Smooth muscle cell (in vitro differentiated cells): ENCODE data around the gene BANP. TPM values are rescaled to one million over a fixed set of nuclear protein-coding genes. Genes with fewer than 3 reads are reported as not detected.

Experiments used
- DNase-seq: peaks from one replicate; lab custom pipeline; 2025; ENCODE audit not compliant: unreplicated experiment; lab: John Stamatoyannopoulos, UW
- H2AFZ ChIP-seq: fragments of 200-600 bp; sonication (generic); 2 replicates; pipeline ENCODE4 v1.6.0; 2016; ENCODE audit warnings: antibody characterized with exemption, low read depth, mild to moderate bottlenecking
- H3F3A ChIP-seq: fragments of 200-600 bp; sonication (generic); 2 replicates; pipeline ENCODE4 v1.6.0; 2017; ENCODE audit warnings: antibody characterized with exemption, low read depth
- H3K27ac ChIP-seq: fragments of 200-600 bp; sonication (generic); 2 replicates; pipeline ENCODE4 v1.5.1; 2016; ENCODE audit warnings: low read depth, mild to moderate bottlenecking
- H3K27me3 ChIP-seq: fragments of 200-600 bp; sonication (generic); 2 replicates; pipeline ENCODE4 v1.6.1; 2016; ENCODE audit warnings: low read depth, mild to moderate bottlenecking
- H3K36me3 ChIP-seq: fragments of 200-600 bp; sonication (generic); 2 replicates; pipeline ENCODE4 v1.5.1; 2016; ENCODE audit warnings: low read depth
- H3K4me1 ChIP-seq: fragments of 200-600 bp; sonication (generic); 2 replicates; pipeline ENCODE4 v1.5.1; 2016; ENCODE audit warnings: low read depth
- H3K4me2 ChIP-seq: fragments of 200-600 bp; sonication (generic); 2 replicates; pipeline ENCODE4 v1.6.0; 2016; ENCODE audit warnings: mild to moderate bottlenecking
- H3K4me3 ChIP-seq: fragments of 200-600 bp; sonication (generic); 2 replicates; pipeline ENCODE4 v1.5.1; 2016; ENCODE audit warnings: mild to moderate bottlenecking
- H3K79me2 ChIP-seq: fragments of 200-600 bp; sonication (generic); 2 replicates; pipeline ENCODE4 v1.6.0; 2016; ENCODE audit warnings: low read depth, mild to moderate bottlenecking
- H3K9ac ChIP-seq: fragments of 200-600 bp; sonication (generic); 2 replicates; pipeline ENCODE4 v1.6.0; 2016; ENCODE audit warnings: low read depth
- H3K9me3 ChIP-seq: fragments of 200-600 bp; sonication (generic); replicated peaks from 2 replicates; pipeline ENCODE4 v1.5.1; 2016; ENCODE audit warnings: low read depth
- H4K20me1 ChIP-seq: fragments of 200-600 bp; sonication (generic); 2 replicates; pipeline ENCODE4 v1.6.0; 2016; ENCODE audit warnings: low read depth
- WGBS: methylation state at CpG from one replicate; pipeline ENCODE4 v1.1.7; 2016; ENCODE audit warnings: low lambda C conversion rate; 5-methylcytosine and 5-hydroxymethylcytosine counted together
- polyA plus RNA-seq: library from polyadenylated mRNA; unstranded; fragments of >200 nt; fragmentation: Nextera tagmentation; extraction: Ambion mirVana; gene quantifications from 2 replicates; pipeline ENCODE4 v1.2.1, GENCODE V29; 2016
- total RNA-seq: library from RNA; depleted of rRNA; stranded (reverse); fragments of >200 nt; gene quantifications from 2 replicates; pipeline ENCODE4 v1.2.3, GENCODE V29; 2014
- TF ChIP-seq, protein P1 (sequence below): fragments of 200-600 bp; sonication (generic); IDR thresholded peaks from 2 replicates; pipeline ENCODE4 v1.5.1; 2017; ENCODE audit warnings: borderline replicate concordance, mild to moderate bottlenecking, antibody characterized with exemption; ENCODE audit not compliant: insufficient read depth, poor library complexity, severe bottlenecking

BANP gene
- total and polyA plus RNA-seq, 2 experiments from 2014 or later = 11.5 to 19.5 TPM

DNA sequence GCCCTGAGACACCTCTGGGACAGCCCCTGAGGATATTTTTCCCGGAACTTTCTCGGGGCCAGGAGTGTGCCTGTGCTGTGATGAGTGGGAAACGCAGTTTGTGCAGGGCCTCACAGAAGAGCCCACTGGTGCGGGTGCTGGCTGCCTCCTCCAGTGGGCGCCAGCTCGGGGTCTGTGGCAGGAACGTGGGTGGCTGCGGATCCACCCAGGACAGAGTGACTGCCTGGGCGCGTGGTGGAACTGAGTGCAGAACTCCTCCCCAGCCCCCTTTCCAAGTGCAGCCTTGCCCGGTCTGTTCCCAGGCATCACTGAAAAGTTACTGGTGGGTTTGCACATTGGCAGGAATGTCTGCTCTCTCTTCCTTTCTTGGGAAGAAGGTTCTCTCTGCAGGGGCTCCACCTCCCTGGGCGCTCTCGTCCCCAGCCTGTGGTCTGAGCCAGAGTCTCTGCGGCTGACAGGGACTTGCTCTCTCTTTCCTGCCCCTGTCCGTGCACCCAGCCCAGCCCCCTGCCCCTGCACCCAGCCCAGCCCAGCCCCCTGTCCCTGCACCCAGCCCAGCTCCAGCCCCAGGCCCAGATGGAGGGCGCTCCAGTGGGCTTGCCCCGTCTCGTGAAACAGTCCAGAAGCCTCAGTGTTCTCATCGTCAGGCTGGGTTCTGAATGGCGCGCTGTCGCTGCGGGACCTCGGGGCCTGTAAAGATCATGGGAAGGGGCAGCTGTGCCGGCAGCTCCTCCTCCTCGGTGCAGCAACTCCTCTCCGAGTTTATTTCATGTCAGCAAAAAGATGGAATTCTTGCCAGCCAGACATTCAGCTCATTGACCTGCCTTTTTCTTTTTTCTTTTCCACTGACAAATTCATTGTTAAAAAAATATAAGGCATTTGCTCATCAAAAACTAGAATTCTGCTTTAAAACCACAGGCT, 117.5 kb downstream of the BANP start:
- DNase-seq = no peak
- TF ChIP-seq, protein P1, sequence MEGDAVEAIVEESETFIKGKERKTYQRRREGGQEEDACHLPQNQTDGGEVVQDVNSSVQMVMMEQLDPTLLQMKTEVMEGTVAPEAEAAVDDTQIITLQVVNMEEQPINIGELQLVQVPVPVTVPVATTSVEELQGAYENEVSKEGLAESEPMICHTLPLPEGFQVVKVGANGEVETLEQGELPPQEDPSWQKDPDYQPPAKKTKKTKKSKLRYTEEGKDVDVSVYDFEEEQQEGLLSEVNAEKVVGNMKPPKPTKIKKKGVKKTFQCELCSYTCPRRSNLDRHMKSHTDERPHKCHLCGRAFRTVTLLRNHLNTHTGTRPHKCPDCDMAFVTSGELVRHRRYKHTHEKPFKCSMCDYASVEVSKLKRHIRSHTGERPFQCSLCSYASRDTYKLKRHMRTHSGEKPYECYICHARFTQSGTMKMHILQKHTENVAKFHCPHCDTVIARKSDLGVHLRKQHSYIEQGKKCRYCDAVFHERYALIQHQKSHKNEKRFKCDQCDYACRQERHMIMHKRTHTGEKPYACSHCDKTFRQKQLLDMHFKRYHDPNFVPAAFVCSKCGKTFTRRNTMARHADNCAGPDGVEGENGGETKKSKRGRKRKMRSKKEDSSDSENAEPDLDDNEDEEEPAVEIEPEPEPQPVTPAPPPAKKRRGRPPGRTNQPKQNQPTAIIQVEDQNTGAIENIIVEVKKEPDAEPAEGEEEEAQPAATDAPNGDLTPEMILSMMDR = no peak
- Histone ChIP-seq H3K27me3 (no peaks in the 10 kb centered on the region), H3K4me2 (no peak overlapping the region), H3K36me3 (no peaks in the 10 kb centered on the region), H3F3A (no peaks in the 10 kb centered on the region), H2AFZ (no peak overlapping the region), H3K9me3 (no peaks in the 10 kb centered on the region), H3K9ac (no peak overlapping the region), H4K20me1 (no peaks in the 10 kb centered on the region), H3K4me3 (no peak overlapping the region), H3K27ac (no peak overlapping the region), H3K4me1 (no peaks in the 10 kb centered on the region), H3K79me2 (no peaks in the 10 kb centered on the region)
- WGBS = 94% methylated on average over 27 of the region's 27 CpGs

DNA sequence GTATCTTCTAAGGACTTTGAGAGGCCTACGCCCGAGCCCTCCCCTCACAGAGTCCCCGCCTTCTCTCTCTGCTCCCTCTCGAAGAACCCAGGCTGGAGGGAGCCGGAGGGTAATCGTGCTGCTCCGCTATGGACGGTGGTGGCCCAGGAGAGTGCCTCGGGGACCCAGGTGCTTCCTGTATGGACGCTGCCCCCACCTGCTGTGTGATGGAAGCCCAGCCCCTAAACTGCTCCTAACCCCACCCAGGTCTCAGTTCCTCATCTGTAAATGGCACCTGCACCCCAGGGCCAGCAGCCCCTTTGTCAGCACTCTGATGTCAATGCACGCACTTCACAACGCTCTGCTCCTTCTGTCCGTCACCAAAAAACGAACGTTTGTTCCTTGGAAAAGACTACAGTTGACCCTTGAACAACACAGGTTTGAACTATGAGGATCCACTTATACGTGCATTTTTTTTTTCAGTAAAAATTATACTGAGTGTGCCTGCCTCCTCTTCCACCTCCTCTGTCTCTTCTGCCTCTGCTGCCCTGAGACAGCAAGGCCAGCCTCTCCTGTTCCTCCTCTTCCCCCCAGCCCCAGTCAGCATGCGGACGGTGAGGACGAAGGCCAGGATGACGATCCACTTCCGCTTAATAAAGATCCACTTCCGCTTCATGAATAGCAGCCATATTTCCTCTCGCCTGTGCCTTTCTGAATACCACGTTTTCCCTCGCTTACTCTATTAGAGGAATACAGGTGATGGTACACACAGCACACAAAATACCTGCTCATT, 118.3 kb downstream of the BANP start:
- no peaks in the 10 kb centered on the region for H3K4me1 ChIP-seq
- no peaks in the 10 kb centered on the region for H3K79me2 ChIP-seq
- H2AFZ ChIP-seq = no peak overlapping the region
- H3K4me3 ChIP-seq = no peak overlapping the region
- no peaks in the 10 kb centered on the region for H3F3A ChIP-seq
- TF ChIP-seq, protein P1 = no peak
- no peaks in the 10 kb centered on the region for H3K27me3 ChIP-seq
- 97% methylated on average over 25 of the region's 25 CpGs for whole genome bisulfite sequencing
- H3K36me3 ChIP-seq = no peaks in the 10 kb centered on the region
- H3K4me2 ChIP-seq = no peak overlapping the region
- no peak overlapping the region for H3K27ac ChIP-seq
- no peaks in the 10 kb centered on the region for H3K9me3 ChIP-seq
- H4K20me1 ChIP-seq = no peaks in the 10 kb centered on the region
- DNase-seq = no peak
- H3K9ac ChIP-seq = no peak overlapping the region

DNA sequence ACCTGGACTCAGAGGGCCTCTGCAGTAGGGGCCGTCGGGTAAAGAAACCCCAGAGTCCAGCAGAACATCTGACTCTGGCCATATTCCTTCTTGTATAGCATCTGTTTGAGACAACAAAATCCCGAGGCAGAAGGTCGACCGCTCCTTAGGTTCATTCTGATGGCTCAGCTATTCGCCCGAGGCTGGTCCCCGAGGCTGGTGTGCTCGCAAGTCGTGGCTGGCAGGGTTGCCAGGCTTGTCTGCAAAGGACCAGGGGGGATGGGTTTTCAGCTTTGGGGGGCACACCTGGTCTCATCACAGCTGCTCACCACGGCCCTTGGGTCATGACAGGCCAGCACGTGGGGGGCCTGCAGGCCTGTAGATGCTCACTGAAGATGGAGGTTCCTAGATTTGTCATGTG, 119.1 kb downstream of the BANP start:
- TF ChIP-seq, protein P1 = no peak
- no peaks in the 10 kb centered on the region for H4K20me1 ChIP-seq
- H3F3A ChIP-seq = no peaks in the 10 kb centered on the region
- no peaks in the 10 kb centered on the region for H3K36me3 ChIP-seq
- WGBS = 96% methylated on average over 12 of the region's 12 CpGs
- no peaks in the 10 kb centered on the region for H3K79me2 ChIP-seq
- H3K4me1 ChIP-seq = no peaks in the 10 kb centered on the region
- H3K4me2 ChIP-seq = no peak overlapping the region
- no peaks in the 10 kb centered on the region for H3K27me3 ChIP-seq
- H3K9ac ChIP-seq = no peak overlapping the region
- no peak overlapping the region for H3K4me3 ChIP-seq
- no peak for DNase-seq
- H3K9me3 ChIP-seq = no peaks in the 10 kb centered on the region
- H2AFZ ChIP-seq = no peak overlapping the region
- H3K27ac ChIP-seq = no peak overlapping the region
